MM.1S (cell line): Measurements from ENCODE around the gene AUH.

ENCODE experiments used
- CTCF ChIP-seq: fragments of 300-600 bp; sonication (generic); IDR thresholded peaks from 2 replicates; pipeline ENCODE4 v1.5.1; 2016; ENCODE audit warnings: antibody characterized with exemption, low read length, mixed read lengths
- EZH2 ChIP-seq: fragments of 300-600 bp; sonication (generic); optimal IDR thresholded peaks from 2 replicates; pipeline ENCODE3; 2017; ENCODE audit warnings: low read depth, mild to moderate bottlenecking, antibody characterized with exemption, low read length, mixed read lengths
- EZH2phosphoT487 ChIP-seq: fragments of 300-600 bp; sonication (generic); IDR thresholded peaks from 2 replicates; pipeline ENCODE4 v1.6.1; 2018; ENCODE audit warnings: antibody characterized with exemption, low read length

GRCh38 chr9:91172329-91172728 lies 189.4 kb downstream of the AUH start:
- TF ChIP-seq CTCF (no peak), EZH2 (no peak), EZH2phosphoT487 (no peak)
